Muscle of arm (tissue), 12 donors: ENCODE results near the gene STK32C. TPM values are rescaled to one million over a fixed set of nuclear protein-coding genes. Genes with fewer than 3 reads are reported as not detected.

ENCODE experiments used
- DNase-seq: peaks from one replicate; pipeline ENCODE4 v3.0.0-alpha.2; 2013
- polyA plus RNA-seq, 12 donors: library from polyadenylated mRNA; unstranded; fragments of 120-200 nt; gene quantifications; one replicate each; pipeline ENCODE4 v1.2.1, GENCODE V29; 2013; ENCODE audit not compliant: insufficient read length in 12 of 12

STK32C gene
- polyA plus RNA-seq, 12 donors: 8.1 to 12.1 (median 9.5) TPM; not detected in 2

DNA sequence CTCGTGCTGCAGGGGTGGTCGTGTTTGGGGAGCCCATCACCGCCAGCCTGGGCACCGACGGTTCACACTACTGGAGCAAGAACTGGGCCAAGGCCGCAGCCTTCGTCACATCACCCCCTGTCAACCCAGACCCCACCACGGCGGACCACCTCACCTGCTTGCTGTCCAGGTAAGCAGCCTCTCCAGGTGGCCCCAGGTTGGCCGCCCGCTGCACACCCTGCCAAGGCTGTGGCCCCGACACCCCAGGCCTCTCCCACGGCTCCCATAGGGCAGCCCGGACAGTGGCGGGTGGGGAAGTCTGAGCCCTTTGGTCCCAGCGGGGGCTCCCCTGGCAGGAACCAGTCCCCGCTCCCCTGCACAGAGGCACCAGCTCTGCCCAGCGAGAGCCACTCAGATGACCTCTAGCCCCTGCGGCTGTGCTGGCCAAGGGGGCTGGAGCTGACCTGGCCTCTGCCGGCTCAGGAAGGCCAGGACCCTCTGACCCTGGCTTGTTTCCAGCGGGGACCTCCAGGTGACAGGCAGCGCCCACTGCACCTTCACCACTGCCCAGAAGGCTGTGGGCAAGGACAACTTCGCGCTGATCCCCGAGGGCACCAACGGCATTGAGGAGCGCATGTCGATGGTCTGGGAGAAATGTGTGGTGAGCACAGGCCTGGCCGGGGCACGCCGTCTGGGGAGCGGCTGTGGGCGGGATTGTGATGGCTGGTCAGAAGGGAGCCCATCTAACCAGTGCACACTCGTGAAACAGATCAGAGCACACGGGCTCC is 107.2 kb downstream of the STK32C start:
- DNase-seq: no peak

DNA sequence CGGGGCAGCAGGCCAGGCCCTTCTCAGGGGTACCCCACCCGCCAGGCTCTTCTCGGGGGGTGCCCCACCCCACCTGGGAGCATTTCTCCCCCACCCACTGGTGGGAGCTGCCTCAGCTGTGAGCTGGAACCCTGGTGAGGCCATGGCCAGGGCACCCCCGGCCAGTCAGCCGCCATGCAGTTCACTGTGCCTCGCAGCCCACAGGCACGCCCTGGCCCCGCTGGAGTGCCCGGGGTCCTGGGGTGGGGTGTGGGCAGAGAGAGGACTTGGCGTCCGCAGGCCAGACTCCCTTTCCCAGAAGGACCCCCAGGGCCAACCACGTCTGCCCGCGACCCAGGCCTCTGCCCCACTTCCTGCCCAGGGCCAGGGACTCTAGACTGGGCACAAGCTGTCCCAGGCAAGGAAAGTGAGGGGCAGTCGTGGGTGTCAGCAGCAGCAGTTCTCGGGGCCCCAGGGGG is 107.9 kb downstream of the STK32C start:
- no peak for DNase-seq

DNA sequence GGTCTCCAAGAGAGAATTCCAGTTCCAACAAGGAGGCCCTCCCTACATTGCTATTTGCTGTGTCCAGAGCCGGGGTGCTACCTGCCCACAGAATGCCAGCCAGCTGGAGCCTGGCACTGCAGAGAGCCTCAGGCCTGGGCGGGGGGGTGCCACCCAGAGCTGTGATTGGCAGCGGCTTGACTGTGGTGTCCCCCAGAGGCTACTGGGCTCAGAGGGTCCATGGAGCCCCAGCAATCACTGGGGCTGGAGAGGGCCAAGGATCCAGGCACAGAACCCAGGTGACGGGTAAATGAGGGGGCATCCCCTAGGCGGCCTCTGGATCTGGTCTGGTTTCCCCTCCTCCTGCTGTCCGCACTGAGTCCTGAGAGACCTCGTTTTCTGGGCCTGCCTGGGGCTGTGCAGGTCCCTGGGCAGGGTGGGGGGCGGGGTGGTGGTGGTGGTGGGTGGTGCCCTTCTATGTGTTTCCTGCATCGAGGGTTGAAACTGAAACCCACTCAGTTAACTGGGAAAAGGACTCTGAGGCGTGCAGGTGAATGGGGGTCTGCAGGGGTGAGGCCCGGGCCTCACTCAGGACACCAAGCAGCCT is 108.4 kb downstream of the STK32C start:
- DNase-seq: no peak

DNA sequence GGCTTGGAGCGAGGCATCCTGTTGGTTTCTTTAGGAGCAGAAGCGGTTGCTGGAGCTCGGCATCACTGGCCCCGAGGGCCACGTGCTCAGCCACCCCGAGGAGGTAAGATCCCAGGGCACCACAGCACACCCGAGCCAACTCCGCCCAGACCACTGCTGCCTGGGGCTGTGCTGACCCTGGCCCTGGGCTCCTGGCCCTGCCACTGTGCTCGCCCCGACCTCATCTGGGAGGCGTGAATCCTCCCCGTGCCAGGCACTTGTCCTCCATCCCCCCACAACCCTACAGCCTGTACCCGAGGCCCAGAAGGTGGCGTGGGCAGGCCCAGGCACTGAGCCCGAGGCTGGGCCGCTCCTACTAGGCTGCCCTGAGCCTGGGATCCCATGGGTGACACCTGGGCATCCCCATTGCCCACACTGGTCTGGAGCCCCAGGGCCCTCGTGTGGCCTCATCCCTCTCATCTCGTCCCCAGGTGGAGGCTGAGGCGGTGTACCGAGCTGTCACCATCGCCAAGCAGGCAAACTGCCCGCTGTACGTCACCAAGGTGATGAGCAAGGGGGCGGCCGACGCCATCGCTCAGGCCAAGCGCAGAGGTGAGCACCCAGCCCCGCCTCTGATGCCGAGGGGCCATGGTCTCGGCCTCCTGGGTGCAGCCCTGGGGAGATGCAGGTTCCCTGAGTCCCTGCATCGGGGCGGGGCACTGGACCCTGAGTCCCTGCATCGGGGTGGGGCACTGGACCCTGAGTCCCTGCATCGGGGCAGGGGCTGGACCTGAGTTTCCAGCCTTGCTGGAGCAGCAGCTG is 109.2 kb downstream of the STK32C start:
- no peak for DNase-seq

DNA sequence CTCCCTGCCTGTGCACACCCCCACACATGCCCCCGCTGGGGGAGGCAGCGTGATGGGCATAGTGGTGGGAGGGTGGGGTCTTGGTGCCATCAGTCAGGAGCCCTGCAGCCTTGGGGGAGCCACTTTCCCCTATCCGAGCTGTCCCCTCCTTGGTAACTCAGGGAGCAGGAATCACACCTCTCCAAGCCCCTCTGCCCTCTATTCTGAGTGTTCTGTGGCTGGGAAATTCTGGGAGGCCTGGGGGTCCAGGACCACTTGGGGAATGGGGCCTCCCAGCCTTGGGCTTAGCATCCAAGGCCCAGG is 109.7 kb downstream of the STK32C start:
- no peak for DNase-seq

DNA sequence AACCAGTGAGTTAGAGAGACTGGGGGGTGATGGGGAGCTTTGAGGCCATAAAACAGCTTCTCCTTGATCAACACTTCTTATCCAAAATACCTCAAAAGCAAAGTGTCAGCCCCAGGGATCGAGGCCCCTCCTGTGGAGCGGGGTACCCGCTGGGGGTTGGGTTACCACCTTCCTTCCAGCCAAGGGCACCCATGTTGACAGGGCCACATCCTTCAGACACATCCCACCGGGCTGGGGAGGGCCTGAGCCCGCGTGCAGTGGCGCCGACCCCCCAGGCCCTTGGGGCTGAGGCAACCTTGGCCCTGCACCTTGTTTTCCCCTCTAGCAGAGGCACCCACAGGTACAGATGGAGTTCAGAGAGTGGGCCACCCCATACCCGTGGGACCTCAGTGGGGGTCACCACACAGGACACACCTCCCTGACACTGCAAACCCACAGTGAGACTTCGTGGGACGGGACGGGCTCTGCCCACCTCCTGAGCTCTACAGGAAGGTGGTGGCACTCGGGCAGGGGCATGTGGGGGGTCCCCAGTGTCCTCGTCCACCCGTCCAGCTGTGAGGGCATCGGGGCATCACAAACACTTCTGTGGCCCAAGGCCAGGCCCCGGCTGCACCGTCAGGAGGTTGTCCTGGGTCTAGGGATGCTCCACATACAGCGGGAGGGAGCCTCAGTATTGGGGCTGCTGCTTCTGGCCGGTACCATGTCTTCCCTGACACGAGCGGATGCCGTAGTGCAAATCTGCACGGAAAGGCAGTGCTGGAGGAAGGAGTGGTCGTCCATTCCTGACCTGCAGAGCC is 110.3 kb downstream of the STK32C start:
- DNase-seq: no peak

DNA sequence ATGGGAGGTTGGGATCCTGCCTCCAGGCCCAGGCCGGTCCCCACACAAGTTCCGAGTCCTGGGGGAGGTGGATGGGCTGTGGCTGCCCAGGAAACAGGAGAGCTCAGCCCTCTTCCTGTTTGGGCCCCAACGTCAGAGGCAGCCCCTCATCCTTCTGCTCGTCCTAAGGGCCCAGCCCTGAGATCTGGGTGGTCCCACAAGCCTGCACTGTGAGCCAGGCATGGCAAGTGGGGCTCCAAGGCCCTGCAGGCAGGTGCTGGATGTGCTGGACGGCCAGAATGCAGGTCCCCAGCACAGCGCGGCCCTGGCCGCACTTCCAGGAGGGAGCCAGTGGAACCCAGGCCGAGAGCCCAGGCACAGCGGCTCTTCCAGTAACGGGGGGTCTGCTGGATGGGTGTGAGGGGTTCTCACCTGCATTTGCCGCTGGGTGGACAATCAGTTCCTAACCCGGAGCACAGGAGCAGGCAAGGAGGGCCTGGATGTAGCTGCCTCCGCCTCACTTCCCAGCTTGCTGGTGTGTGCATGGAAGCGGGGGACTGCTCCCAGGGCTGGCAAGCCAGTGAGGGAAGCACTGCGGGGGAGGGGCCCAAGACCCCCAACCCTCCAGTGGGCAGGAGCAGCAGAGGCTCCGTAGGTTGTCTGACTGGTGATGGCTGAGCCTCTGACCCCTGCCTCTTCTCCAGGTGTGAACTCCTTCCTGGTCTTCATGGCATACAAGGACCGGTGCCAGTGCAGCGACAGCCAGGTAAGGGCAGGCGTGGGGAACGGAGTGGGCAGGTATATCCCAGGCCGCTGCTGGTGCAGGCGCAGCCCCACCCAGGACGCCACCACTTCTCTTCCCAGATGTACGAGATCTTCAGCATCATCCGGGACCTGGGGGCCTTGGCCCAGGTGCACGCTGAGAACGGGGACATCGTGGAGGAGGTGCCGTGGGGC is 111.3 kb downstream of the STK32C start:
- DNase-seq: no peak

DNA sequence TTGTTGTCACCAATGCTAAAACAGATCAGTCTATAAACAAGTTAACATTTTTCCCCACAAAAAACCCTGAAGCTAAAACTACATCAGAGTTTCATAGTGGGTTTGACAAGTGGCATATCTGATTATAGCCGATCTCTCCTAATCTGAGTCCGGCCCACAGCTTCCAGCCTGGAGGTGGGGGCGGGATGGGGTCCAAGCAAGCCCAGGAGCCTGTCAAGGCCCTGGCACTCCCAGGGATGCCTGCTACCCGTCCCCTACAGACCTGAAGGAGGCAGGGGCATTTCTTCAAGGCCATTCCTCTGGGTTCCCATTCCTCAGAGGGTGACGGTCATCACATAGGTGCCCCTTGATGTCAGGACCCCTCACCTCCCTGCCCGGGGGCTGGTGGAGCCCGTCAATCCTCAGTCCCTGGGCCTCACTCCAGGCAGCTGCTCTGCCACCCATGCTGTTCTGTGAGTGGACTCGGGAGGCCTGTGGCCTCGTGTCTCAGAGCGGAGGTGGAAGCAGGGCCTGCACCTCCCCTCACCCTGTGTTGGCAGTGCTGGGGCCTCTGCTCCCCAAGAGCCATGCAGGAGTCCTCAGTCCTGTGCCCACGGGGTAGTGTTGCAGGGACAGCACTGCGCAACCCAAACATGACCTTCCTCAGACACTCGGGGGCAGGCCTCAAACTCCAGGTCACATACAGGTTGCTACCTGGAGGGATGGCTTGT is 112.2 kb downstream of the STK32C start:
- no peak for DNase-seq

DNA sequence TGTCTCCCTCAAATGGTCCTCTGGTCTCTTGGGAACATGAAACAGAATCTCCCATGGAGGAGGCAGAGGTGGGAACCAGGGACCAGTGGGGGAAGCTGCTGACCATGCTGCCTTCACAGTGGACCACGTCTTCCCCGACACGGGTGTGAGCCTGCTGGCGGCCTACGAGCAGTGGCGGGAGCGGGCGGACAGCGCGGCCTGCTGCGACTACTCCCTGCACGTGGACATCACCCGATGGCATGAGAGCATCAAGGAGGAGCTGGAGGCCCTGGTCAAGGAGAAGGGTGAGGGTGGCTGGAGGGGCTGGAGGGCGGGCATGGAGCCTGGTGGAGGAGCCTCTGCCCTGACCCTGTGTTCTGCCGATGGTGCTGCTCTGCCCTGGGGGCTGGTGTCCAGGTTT is 113.0 kb downstream of the STK32C start:
- no peak for DNase-seq

DNA sequence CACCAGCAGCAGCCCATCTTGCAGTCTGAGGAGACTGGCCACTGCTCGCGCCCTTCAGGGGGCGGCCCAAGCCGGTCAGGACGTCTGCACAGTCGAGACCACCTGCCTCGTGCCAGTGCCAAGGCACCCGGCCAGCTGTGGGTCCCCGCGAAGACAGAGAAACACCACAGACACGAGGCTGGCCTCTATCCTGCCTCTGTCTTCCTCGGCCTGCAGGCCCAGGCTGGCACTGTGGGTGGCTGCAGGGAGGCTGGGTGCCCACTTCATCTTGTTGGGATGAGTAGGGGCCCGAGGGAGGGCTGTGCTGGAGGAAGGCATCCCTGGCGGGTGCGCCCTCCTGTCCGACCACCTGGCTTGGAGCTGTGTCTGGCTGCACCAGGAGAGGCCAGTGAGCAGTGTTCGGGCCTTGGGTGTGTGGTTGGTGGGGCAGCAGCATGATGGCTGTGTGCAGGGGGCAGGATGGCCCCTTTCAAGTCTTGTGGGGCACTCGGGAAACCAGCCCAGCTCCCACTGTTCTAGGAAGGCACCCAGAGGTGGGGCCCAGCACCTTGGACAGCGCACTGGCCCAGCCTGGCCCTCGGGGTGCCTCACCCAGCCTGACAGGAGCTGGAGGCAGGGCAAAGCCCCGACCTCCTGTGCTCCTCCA is 113.7 kb downstream of the STK32C start:
- DNase-seq: no peak

DNA sequence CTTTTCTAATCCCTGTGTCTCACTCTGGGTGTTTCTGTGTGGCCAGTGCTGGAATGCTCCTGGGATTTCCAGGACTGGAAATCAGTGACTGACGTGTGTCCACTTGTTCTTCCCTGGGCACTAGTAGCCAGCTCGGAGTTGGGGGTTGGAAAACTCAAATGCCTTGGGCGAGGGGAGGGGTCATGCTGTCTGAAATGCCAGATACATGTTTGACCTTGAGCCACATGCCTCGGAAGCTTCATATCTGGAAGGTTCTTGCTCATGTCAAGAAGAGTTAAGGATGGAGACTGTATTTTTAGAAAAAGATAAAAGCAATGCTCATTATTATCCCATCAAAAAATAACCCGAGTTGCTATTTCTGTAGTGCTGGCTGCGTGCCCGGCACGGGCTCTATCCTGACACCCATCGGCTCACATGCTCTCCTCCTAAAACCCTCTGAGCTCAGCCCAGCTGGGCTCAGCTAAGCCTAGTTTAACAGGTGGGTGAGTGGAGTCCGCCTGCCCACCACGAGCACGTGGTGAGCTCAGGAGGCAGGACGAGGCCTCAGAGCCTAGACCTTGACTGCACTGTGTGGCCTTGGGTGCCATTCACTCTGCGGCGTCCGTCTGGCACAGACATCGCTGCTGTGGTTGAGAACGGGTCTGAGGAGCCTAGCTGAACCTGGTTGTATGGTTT is 114.6 kb downstream of the STK32C start:
- no peak for DNase-seq

DNA sequence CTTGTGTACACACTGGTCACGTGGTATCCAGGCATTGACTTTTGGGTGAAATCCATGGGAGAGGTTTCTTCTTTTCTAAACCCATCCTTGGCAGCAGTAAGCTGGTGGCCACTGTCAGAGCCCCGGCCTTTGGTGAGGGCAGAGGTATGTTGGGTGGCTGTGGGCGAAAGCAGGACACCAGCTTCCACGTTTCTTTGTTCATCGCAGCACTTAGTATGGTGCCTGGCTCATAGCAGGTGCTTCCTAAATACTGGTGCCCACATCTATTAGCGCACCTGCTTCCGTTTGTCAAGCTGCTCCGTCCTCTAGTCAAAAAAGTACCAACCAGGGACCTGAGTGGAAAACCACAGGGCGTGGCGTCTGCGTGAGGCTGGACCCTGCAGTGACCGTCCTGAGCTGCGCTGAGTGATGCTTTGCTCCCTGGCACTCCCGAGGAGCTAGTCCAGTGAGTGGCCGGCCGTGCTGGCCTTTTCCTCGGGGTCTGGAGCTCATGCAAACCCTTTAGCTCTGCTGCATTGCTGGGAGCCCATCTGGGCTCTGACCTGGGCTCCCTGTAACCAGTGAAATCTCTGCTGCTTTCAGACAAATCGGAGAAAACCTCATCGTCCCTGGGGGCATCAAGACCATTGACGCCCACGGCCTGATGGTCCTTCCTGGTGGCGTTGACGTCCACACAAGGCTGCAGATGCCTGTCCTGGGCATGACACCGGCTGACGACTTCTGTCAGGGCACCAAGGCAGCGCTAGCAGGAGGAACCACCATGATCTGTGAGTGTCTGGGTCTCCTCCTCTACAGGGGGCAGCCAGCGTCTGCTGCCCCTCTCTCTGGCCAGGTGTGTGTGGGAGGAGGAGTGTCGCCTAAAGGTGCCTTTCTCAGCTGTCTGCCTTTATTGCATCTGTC is 115.4 kb downstream of the STK32C start:
- DNase-seq: no peak

DNA sequence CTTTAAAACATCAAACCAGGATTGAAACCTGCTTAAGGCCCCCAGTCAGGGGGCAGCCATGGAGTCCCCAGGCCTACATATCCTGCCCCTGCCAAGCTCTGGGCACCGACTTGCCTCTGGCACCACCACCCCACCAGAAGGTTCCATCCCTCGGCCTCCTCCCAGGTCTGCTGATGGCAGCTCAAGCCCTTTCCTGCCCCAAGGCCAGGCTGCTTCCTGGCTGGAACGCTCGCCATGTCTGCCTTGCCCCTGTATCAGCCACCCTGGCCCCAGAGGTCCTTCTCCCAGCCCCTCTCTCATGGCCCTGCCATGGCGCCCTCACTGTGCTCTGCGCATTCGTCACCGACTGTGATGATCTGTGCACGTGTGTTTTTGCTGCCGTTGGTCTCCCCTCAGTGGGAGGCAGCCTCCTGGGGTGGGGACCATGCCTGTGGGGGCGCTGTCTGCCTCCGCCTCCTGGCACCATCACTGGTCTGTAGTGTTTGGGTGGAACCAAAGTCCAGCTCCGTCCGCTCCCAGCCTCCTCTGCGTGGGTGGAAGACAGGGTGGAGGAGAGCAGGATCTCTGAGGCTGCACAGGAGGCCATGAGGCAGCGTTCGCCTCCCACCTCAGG is 117.8 kb downstream of the STK32C start:
- no peak for DNase-seq

DNA sequence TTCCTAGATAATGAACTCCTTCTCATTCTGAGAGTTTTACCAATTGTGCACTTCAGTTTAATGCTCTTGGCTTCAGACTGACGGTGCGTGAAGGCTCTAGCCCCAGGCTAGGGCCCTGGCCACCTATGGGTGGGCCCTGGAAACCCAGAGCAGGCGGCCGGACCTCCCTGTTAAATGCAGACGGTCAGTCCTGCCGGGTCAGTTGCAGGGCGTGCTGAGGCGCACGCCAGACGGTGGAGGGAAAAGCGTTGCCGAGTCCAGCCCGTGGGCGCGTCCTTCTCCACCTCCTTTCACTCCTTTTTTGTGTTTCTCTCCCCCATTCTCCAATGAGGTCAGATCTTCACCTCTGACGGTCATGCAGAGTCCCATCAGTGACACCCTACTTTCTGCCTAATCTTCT is 118.7 kb downstream of the STK32C start:
- no peak for DNase-seq

DNA sequence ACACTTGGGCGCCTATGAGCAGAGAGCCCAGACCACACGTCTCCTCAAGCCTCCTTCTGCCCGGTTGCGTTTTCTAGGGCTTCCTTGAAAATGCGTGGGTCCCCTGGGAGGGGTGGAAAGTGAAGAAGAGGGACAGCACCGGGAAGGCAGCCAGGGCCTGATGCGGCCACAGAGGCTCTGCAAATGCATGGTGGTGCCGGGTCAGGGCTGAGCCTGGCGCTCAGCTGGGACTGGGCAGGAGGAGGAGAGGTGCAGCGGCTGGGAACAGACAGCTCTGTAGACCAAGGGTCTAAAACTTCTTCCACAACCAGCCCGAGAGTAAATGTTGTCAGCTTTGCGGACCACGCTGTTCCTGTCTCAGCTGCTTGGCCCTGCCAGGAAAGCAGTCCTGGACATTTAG is 119.4 kb downstream of the STK32C start:
- DNase-seq: no peak

DNA sequence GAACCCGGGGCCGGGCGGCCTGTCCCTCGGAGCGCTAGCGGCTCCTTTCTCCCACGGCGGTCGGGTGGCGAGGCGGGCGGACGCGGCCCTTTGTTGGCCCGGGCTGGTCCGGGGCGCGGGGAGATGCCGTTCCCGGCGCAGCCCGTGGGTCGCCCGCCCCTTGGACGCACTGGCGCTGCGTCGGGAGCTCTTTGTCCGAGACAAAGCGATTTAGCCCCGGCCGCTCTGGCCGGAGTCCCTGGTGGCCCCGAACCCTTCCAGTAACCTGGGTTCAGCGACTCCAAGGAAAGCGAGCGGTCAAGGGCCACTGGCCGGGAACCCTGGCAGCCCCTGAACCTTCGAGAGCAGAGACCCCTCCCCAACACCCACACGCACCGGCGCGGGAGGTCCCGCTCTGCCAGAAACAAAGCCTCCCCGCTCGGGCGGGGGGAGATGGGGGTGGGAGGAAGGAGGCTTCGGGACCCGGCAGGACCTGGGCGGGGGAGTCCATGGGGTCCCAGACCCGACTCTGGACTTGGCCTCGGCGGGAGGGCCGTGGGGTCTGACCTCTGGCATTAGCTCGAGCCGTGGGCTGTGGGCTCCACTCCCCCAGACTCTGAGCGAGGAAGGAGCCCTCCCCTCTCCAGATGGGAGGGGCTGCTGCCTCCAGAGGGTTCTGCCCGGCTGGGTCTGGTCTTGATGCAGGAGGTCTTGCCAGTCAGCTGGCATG is 120.2 kb downstream of the STK32C start:
- DNase-seq: no peak
